GM12891 (cell line): ENCODE measurements around the gene VAMP4.

Source experiments
- PAX5 ChIP-seq: IDR thresholded peaks from 2 replicates; pipeline ENCODE4 v1.6.1; 2011; ENCODE audit warnings: low read length, moderate library complexity, mild to moderate bottlenecking; ENCODE audit not compliant: insufficient read depth, severe bottlenecking
- POLR2A ChIP-seq: IDR thresholded peaks from 2 replicates; pipeline ENCODE4 v1.6.1; 2011; ENCODE audit warnings: low read depth, low read length, control low read depth
- POLR2AphosphoS5 ChIP-seq: IDR thresholded peaks from 2 replicates; pipeline ENCODE4 v1.6.1; 2011; ENCODE audit warnings: low read depth, low read length, control low read depth
- POU2F2 ChIP-seq: IDR thresholded peaks from 2 replicates; pipeline ENCODE4 v1.6.1; 2011; ENCODE audit warnings: low read depth, mild to moderate bottlenecking, control low read depth, low read length, moderate library complexity
- SPI1 ChIP-seq: IDR thresholded peaks from 2 replicates; pipeline ENCODE4 v1.6.1; 2011; ENCODE audit warnings: low read depth, low read length, control low read depth
- TAF1 ChIP-seq: IDR thresholded peaks from 2 replicates; pipeline ENCODE4 v1.6.1; 2011; ENCODE audit warnings: low read depth, low read length, control low read depth

GRCh38 chr1:171718848-171719247 is 23.0 kb downstream of the VAMP4 start:
- TF ChIP-seq POLR2A (no peak), POLR2AphosphoS5 (no peak), TAF1 (no peak), SPI1 (no peak), POU2F2 (no peak), PAX5 (no peak)
